HL-60 (cell line): ENCODE data around the gene SLC34A2.

ENCODE experiments used
- CTCF ChIP-seq: IDR thresholded peaks from one replicate; pipeline ENCODE4 v1.5.1; 2011; ENCODE audit warnings: low read length, control low read depth, inconsistent platforms; ENCODE audit not compliant: insufficient read depth
- POLR2AphosphoS5 ChIP-seq: IDR thresholded peaks from 2 replicates; pipeline ENCODE4 v1.6.1; 2012; ENCODE audit warnings: low read depth
- REST ChIP-seq: IDR thresholded peaks from 2 replicates; pipeline ENCODE4 v1.6.1; 2012; ENCODE audit warnings: low read depth; ENCODE audit not compliant: insufficient replicate concordance

DNA sequence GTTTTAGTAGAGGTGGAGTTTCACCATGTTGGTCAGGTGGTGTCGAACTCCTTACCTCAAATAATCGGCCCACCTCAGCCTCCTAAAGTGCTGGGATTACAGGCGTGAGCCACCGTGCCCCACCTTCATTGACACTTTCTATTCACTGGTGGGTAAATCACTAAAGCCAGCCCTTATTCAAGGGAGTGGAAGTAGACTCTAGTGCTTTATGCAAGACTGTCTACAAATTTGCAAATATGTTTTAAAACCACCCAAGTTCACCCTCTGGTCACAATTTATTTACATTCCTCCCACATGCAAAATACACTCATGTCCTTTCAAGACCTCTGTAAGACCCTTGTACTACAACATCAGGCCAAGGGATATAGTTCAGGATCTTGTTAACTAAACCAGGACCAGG, 45.0 kb downstream of the SLC34A2 start:
- TF ChIP-seq CTCF (no peak), REST (no peak), POLR2AphosphoS5 (no peak)
